GM19372 (cell line): ENCODE data around the gene SPATA18.
A peak's percentile ranks its signal among the peaks of the same experiment; 100 is the strongest.

Experiments used
- ATAC-seq: cut with Tn5 transposase; IDR thresholded peaks from one replicate; pipeline ENCODE4 v1.9.1; 2021; ENCODE audit warnings: mild to moderate bottlenecking, low read depth, moderate library complexity; ENCODE audit not compliant: unreplicated experiment

Gene SPATA18, protein sequence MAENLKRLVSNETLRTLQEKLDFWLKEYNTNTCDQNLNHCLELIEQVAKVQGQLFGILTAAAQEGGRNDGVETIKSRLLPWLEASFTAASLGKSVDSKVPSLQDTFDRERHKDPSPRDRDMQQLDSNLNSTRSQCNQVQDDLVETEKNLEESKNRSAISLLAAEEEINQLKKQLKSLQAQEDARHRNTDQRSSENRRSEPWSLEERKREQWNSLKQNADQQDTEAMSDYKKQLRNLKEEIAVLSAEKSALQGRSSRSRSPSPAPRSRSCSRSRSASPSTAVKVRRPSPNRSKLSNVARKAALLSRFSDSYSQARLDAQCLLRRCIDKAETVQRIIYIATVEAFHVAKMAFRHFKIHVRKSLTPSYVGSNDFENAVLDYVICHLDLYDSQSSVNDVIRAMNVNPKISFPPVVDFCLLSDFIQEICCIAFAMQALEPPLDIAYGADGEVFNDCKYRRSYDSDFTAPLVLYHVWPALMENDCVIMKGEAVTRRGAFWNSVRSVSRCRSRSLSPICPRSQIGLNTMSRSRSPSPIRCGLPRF

DNA sequence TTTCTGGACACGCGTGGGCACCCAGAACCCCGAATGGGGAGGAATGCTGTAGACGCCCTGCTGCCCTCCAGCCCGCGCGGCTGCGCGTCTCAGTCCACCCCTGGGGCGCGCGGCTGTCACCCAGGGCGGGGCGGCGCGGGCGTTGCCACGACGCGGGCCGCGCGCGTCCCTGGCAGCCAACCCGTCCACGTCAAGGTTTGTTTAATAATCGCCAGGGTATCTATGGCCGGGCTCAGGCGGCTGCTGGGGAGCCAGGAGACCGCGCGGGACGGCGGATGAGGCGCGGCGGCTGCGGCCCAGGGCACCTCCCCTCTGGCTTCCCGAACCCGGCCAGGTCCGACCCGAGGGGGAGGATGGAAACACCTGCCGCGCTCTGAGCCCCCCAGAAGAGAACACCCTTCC, at the start of gene SPATA18:
Gene SPATA18 (plus strand): TSS at position 92 of the 402 bp plus-strand sequence. CDS start 401 bp downstream, outside the sequence.
- ATAC-seq: peak; percentile 37

DNA sequence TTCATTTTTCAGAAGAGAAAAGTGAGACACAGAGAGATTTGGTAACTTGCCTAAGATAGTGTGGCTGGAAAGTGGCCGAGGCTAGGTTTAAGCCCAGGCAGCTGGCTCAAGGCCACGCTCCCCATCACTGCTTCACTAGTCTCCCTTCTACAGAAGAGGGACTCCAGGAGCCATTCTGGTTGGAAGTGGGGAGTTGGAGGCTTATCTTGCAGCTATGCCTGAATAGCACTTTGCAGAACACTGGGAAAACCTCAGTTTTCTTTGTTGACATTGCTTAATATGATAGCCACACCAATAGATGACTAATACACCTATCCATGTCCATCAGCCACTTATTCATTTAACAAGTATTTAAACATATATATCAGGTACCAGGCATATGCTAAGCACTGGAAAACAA, 49.5 kb upstream of the SPATA18 start:
- ATAC-seq: no peak

DNA sequence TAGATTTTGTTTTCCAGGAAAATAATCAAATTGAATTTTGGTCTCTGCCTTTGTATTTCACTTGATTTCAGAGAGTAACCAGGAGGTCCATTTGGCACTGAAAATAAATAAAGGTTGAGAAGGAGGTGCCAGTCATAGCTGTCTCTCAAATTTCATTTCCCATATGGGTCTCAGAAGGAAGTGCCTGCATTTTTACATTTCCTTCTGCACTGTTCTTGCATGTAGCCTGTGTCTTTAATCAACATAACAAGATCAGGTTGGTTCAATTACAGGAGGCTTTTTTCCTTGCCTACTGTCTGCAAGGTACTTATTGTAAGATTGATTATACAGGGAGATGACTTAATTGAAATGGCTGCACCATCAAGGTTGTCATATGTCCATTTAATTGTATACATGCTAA, 46.7 kb upstream of the SPATA18 start:
- ATAC-seq: no peak

DNA sequence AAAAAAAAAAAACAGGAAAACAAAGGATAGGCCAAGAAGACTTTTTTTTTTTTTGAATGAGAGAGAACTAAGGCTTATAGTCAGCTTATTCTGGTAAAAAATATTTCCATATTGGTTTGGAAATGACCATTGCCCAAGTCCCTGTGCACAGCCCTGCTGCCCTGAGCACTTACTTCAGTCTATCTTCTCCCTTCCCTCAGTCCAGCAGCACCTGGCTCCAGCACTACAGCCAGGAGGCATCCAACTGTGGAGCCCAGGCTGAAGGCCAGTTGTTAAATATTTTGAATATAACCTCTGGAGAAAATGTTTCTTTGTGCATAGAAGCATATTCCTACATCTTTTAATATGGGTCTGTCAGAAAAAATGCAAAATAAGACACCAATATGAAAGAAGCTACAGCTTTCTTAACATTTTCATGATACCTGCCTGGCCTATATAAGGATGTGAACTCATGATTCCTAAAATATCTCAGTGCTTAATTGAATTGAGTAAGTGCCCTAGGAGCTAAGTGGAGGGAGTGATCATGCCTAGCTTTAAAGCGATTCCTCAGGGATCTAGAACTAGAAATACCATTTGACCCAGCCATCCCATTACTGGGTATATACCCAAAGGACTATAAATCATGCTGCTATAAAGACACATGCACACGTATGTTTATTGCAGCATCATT, 45.4 kb upstream of the SPATA18 start:
- no peak for ATAC-seq

DNA sequence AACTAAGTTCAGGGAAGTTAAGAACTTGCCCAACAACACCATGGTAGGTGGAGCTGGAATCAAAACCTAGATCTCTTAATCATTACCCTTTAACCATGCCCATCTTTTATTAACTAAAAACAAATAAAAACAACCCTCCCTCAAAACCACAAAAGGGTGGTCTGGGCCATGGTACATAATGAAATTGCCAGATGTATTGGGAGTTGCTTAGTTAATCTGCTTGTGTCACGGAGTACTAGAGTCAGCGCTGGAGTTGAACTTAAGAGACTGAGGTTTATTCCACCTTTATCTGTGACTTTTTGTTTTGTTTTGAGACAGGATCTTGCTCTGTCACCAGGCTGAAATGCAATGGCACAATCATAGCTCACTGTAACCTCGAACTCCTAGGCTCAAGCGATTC, 44.2 kb upstream of the SPATA18 start:
- ATAC-seq: no peak

DNA sequence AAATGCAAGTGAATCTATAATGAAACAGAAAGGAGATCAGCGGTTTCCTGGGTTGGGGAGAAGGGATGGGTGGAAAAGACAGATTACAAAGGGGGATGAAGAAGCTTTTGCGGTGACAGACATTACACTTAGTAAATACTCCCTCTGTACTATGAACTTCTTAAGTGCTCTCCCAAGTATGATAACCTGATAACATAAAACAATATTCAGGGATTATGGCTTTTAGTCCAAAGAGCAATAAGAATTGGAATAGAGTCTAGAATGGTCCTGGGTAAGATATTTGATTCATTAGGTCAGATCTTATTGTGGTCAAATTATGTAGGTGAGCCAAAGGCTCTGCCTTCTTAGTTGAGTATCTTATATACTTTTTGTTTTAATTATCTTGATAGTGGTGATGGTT, 40.1 kb upstream of the SPATA18 start:
- ATAC-seq: no peak

DNA sequence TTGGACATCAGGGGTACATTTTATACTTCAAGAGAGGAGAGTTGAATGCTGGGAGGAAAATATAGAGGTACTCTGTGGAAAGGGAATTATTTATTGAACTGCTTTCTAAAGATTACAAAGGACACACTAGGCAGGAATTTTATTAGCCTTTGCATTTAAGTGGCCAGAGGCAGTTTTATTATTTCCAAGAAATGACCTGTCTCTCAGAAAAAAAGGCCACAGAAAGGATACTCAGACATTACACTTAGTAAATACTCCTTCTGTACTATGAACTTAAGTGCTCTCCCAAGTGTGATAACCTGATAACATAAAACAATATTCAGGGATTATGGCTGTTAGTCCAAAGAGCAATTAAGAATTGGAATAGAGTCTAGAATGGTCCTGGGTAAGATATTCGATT, 38.5 kb upstream of the SPATA18 start:
- no peak for ATAC-seq

DNA sequence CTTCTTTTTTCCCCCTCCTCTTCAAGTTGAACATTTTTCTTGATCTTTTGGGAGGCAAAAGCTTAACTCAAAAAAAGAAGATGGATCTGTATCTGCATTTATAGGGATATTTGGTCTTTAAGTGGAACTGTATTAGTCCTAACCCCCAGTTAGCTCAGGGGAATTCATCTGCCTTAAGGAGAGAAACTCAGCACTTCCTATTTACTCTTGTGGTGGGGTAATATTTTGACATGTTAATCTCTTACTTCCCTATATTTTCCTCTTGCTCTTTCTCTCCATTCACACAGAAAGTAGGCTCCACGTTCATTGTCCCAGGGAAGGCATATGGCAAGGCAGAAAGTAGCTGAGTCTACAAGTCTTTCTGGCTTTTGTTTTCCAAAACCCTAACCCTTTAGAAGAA, 36.2 kb upstream of the SPATA18 start:
- no peak for ATAC-seq

DNA sequence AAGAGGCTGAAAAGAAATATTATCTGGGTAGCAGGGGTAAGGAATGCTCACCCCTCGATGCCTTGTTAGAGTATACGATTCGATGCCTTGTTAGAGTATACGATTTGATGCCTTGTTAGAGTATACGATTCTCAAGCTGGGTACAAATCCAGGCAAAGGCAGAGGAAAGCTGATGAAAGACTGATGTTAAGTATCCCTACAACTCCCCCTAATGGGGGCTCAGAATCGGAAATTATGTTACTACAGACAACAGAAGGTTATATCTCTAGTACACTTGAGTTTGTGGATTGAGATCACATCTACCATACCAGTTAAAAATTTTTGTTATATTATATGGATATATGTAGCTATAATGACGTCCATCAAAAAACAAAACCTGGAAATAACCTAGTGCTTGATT, 35.7 kb upstream of the SPATA18 start:
- no peak for ATAC-seq

DNA sequence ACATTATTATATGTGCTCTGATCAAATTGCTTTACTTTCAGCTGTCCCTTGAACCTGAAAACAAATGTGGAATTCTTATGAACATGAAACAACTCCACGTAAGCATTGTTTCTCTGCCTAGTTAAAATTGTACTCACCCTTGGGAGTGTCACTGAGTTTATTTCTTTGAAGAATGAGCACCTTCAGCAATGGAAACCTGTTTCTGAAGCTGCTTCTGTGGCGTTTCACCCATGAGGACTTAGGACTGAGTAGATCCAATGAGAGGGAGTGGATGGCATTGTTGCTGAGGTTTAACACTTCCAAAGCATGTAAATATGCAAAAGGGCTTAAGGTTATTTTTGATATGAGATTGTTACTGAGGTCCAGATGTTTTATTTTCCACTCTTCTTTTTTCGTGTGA, 34.1 kb upstream of the SPATA18 start:
- no peak for ATAC-seq

DNA sequence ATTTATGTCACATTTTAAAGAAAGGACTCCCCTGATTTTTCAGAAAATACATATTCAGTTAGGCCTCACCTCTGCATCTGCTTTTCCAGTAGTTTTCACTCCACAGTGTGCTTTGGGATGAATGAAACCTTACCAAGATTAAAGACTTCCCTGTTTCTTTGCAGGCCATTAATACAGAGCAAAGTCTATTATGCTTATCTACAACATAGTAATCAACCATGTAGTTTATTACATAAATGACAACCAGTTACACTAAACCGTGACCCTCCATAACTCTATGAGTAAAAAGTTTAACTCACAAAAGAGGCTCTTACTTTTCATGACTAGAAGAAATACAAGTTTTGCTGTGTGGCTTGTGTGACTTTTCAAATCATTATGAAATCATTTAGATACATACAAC, 33.3 kb upstream of the SPATA18 start:
- no peak for ATAC-seq

DNA sequence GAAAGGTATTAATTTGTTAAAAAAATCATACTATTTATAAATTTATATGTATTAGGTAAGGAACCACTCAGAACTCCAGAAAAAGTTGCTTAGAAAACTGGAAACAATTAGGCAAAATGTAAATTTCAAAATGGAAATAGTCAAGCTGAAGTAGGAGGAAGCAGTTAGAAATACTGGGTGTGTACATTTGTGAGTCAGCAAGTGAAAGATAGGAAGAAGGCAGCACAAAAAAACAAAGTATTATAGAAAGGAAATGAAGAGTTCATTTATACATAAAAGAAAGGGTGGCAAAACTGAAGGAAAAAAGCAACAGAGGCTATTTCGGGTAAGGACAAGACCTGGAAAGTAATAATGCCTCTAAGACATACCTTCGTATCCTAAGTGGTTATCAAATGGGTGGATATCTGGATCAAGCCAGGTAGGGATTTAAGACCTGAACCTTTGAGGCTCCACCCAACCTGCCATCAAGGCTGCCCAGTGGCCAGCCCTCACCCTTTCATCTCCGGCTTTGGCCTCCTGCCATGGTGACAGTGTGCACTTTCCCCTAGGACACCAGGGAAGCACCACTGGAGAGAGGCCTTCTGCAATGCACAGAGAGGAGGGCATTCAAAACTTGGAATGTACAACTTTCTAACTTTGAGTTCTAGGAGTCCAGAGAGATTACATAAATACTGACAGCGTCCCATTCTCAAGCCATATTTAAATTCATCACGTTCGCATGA, 31.0 kb upstream of the SPATA18 start, which contains the start of gene LRRC66:
Gene LRRC66 (minus strand): TSS at position 428 of the 722 bp plus-strand sequence. CDS start 2,750 bp downstream, outside the sequence.
- no peak for ATAC-seq

DNA sequence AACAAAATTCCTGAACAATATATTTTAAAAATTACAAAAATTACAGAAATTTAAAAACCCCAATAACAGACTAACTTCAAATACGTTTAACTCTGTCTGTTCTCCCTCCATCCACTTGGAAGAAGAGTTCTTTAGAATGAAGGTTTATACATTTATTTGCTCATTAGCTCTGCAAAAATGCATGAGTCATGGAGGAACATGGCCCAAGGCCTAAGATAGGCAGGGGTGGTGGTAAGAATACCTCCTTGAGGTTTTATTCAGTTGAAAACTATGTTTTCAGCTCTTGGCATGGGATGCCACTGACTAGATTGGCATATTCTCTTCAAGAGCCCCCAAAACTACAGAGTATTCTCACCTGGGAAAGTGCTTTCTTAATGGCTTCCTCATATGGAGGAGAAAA, 22.1 kb upstream of the SPATA18 start:
- ATAC-seq: no peak

DNA sequence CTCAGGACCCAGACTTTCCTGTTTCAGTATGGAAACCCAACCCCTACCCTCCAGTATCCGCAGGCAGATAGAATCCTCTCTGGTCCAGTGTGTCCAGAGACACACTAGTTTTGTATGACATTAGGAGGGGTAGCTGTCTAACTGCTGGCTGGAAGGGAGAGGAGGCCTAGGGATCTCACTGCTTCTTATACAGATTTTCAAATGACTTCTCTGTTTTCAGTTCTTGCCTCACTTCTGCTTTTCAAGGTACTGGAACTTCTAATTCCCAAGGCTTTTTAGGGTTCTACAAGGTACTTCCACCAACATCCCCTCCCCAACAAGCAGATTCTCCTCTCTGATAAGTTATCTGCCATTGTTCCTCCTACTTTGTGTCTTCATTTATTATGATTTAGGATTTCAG, 19.1 kb upstream of the SPATA18 start:
- ATAC-seq: no peak

DNA sequence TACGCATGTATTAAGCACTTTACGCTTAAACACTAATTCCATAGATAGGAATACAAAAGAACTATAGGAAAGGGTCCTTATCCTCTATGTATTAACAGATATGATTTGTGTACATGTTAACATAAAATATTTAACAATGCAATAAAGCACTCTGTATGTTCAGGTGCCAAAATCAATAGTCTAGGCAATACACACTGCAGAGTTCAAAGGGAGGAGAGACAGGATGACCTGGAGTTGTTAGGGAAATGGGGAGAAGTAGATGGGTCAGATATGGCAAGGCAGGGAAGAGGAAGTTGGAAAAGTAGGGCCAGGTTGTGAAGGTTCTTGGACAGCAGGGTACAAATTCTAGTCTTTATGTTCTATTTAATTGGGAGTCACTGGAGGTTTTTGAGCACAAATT, 15.9 kb upstream of the SPATA18 start:
- ATAC-seq: no peak

DNA sequence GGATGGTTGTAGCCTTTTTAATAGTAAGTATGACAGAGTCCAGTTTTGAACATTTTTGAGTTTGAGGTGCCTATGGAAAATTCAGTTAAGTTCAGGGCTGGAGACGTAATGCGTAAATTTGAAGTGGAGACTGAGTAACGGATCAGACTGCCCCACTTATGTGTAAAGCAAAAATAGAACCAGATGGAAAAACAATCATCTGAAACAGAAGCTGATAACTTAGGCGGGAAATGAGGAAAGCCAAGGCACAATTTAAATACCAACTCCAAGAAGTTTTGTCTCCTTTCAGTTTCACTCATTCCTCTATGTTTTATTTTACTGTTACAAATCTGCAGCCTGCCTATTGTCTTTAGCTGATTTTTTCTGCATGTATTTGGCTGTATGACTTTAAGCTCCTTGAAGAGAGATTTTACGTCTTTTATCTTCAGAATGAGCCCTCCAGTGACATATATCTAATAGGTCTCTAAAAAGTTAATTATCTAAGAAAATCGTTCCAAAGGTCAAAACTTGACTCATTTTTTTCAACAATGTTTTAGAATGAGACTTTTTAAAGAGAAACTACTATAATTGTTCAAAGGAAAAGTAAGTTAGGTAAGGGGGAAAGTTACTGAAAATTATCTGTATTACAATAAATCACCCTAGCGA, 14.1 kb upstream of the SPATA18 start:
- no peak for ATAC-seq

DNA sequence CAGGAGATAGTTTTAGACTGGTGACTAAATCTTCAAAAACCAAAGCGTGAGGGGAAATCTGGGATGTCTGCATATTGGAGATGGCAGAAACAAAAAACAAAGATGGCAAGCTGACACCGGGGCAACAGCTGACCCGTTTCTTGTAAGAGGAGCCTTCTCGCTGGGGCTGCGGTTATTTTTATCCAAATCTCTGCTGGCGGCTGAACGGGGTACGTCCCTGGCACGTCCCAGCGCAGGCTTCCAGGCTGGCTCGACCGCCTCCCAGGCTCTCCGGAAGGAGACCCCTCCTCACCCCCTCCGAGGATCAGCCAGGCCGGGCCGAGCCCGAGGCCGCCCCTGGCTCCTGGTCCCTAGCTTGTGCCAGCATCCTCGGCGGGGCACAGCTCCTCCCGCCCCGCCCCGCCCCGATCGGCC, 13.4 kb upstream of the SPATA18 start:
- peak; percentile 55 for ATAC-seq

DNA sequence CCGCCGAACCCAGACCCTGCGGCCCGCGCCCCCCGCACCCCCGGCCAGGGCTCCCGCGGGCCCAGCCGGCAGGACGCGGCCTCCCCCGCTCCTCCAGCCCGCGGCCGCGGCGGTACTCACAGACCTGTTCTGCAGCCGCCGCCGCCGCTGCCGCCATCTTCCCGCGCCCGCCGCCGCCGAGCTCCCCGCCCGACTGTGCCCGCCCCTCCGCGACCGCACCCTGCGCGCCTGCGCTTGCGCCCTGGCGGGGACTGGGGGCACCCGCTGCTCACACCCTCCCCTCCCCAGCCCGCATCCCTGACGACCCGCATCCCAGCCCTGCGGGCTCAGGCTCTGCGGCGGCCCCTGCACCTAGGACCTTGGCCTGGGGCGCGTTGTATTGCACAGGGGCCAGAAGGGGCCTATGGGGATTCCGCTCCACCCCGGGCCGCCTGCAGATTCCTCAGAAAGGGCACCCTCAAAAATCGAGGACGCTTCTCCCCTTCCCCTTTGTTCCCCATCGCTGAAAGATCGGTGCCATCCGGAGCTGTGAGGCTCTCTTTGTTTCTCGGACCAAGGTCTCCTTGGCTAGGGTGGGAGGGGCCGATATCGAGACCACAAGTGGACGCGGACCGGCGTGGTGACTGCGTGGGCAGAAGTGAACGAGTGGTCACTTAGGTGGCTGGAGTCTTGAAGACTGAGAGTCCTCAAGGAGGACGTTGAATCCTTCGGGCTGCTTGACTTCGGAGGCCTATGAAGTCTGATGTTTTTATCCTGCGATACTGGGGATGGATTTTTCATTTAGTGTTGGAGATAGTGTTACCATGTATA, 12.8 kb upstream of the SPATA18 start, which contains the start of gene SGCB:
Gene SGCB (minus strand): TSS at position 197 of the 810 bp plus-strand sequence. CDS start 40 bp downstream, at position 157.
- ATAC-seq: peak; percentile 91

DNA sequence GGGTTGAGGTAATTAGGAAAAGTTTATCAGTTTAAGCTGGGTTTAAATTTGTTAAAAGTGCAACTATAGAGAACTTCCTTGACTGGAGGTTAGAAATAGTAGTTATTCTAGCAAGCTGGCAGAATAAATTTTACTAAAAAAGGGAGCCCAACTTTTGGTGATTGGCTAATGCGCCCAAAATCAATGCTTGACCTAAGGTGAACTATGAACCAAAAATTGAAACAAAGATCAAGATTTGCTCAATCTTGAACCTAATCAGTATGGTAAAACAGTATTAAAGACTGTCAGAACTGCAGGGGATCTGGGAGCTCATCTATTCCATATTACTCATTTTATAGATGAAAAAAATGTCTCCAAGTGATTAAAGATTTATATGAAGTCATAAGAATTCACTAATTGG, 6.1 kb upstream of the SPATA18 start:
- ATAC-seq: no peak

DNA sequence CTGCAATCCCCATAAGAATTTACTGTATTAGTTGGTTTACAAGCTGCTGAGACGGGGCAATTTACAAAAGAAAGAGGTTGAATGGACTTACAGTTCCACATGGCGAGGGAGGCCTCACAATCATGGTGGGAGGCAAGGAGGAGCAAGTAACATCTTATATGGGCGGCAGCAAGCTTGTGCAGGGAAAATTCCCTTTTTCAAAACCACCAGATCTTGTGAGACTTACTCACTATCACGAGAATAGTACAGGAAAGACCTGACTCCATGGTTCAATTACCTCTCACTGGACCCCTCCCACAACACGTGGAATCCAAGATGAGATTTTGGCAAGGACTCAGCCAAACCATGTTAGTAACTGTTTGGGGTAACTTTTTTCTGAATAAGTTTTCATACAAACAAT, 1.8 kb upstream of the SPATA18 start:
- no peak for ATAC-seq
